HepG2 (cell line): ENCODE results near the gene CTNNA2. TPM values are rescaled to one million over a fixed set of nuclear protein-coding genes. Genes with fewer than 3 reads are reported as not detected.

Source experiments
- ATAC-seq: fragments of 200-7000 bp; cut with Tn5 transposase; 3 replicates; pipeline ENCODE4 v1.9.1; 2020; ENCODE audit warnings: mild to moderate bottlenecking, moderate library complexity
- BruUV-seq: library from RNA; stranded (reverse); fragments of 400-500 nt; replicated peaks from 2 replicates; lab custom pipeline; 2021; lab: Mats Ljungman, UMichigan
- CTCF ChIA-PET: fragments of 300-600 bp; formaldehyde crosslinking; extraction: SDS; loops from one replicate; lab custom pipeline; 2021; ENCODE audit warnings: low total read pairs, inconsistent platforms, low intra/inter-chr PET ratio; lab: Yijun Ruan, JAX
- POLR2A ChIA-PET: fragments of 350-600 bp; sonication (Branson Sonifier 250); formaldehyde crosslinking; loops from one replicate; lab custom pipeline; 2020; ENCODE audit warnings: antibody characterized with exemption, inconsistent platforms; lab: Yijun Ruan, JAX
- DNase-seq: peaks from one replicate; pipeline ENCODE4 v3.0.0-alpha.2; 2015; ENCODE audit warnings: low spot score
- FAIRE-seq: peaks from 3 replicates; lab custom pipeline; 2011; peaks lifted over from hg19 to GRCh38; lab: Jason Lieb, UNC
- H2AFZ ChIP-seq: one replicate; pipeline ENCODE4 v1.6.1; 2011; ENCODE audit warnings: low read length, inconsistent platforms
- H3K27ac ChIP-seq: fragments of 300-600 bp; 3 replicates; pipeline ENCODE4 v1.8.0; 2011; ENCODE audit warnings: mixed run types, mild to moderate bottlenecking, mixed read lengths, low read length, inconsistent platforms; ENCODE audit not compliant: insufficient read depth; ENCODE audit errors: extremely low read length
- H3K27me3 ChIP-seq, 2 experiments: fragments of 200-600 bp in 1 of 2; 2 replicates in 1 of 2; 3 replicates in 1 of 2; pipeline versions ENCODE4 v1.6.0 to v1.8.0; 2011; ENCODE audit warnings: low read length in 2 of 2, mild to moderate bottlenecking in 2 of 2, moderate library complexity in 2 of 2, inconsistent platforms in 1 of 2; ENCODE audit not compliant: insufficient read depth in 2 of 2, control insufficient read depth in 1 of 2
- H3K36me3 ChIP-seq, 2 experiments: fragments of 200-600 bp in 1 of 2; replicated peaks in 1 of 2; 2 replicates in 1 of 2; 3 replicates in 1 of 2; pipeline versions ENCODE4 v1.5.1 to v1.8.0; 2011; ENCODE audit warnings: low read length in 2 of 2, inconsistent platforms in 1 of 2; ENCODE audit not compliant: insufficient read depth in 2 of 2, control insufficient read depth in 1 of 2
- H3K4me1 ChIP-seq: 2 replicates; pipeline ENCODE4 v1.5.1; 2012; ENCODE audit warnings: low read length, inconsistent platforms; ENCODE audit not compliant: insufficient read depth
- H3K4me2 ChIP-seq: 2 replicates; pipeline ENCODE4 v1.6.0; 2011; ENCODE audit warnings: low read depth, low read length, inconsistent platforms
- H3K4me3 ChIP-seq, 3 experiments: fragments of 200-600 bp in 1 of 3; sonication (generic), shearing (Covaris generic) in 1 of 3; replicated peaks in 1 of 3; 2 replicates each; pipeline ENCODE4 v1.5.1; 2011 to 2016; ENCODE audit warnings: low read length in 3 of 3, inconsistent platforms in 2 of 3, low read depth in 2 of 3, mild to moderate bottlenecking in 2 of 3, control low read depth in 1 of 3, mixed read lengths in 1 of 3; ENCODE audit not compliant: insufficient read depth in 1 of 3
- H3K79me2 ChIP-seq: one replicate; pipeline ENCODE4 v1.6.1; 2011; ENCODE audit warnings: low read length, inconsistent platforms; ENCODE audit not compliant: insufficient read depth
- H3K9ac ChIP-seq: 2 replicates; pipeline ENCODE4 v1.6.0; 2011; ENCODE audit warnings: mild to moderate bottlenecking, low read depth, low read length, inconsistent platforms; ENCODE audit not compliant: insufficient read depth
- H3K9me3 ChIP-seq: 2 replicates; pipeline ENCODE4 v1.5.1; 2012; ENCODE audit warnings: mild to moderate bottlenecking, low read length
- H4K20me1 ChIP-seq: 2 replicates; pipeline ENCODE4 v1.6.0; 2011; ENCODE audit warnings: inconsistent platforms, mild to moderate bottlenecking, low read length, moderate library complexity; ENCODE audit not compliant: insufficient read depth
- HNF4A ChIP-seq: sonication (generic); formaldehyde crosslinking; IDR thresholded peaks from 2 replicates; pipeline ENCODE4 v1.4.0; 2020; ENCODE audit warnings: missing genetic modification reagents
- MED1 ChIP-seq: sonication (generic); formaldehyde crosslinking; IDR thresholded peaks from 2 replicates; pipeline ENCODE4 v1.4.0; 2020; ENCODE audit warnings: missing genetic modification reagents
- MXD1 ChIP-seq: sonication (generic); formaldehyde crosslinking; IDR thresholded peaks from 2 replicates; pipeline ENCODE4 v1.4.0; 2020; ENCODE audit warnings: mild to moderate bottlenecking, missing genetic modification reagents
- ONECUT2 ChIP-seq: sonication (generic); formaldehyde crosslinking; IDR thresholded peaks from 2 replicates; pipeline ENCODE4 v1.4.0; 2020; ENCODE audit warnings: missing genetic modification reagents
- POGZ ChIP-seq: sonication (generic); formaldehyde crosslinking; IDR thresholded peaks from 2 replicates; pipeline ENCODE4 v1.4.0; 2020; ENCODE audit warnings: mild to moderate bottlenecking, missing genetic modification reagents
- PRPF4 ChIP-seq: fragments of 200-400 bp; formaldehyde crosslinking; IDR thresholded peaks from 2 replicates; pipeline ENCODE4 v1.6.1; 2016; ENCODE audit warnings: low read length, low read depth; ENCODE audit not compliant: poor library complexity, severe bottlenecking
- RXRA ChIP-seq: sonication (generic); formaldehyde crosslinking; IDR thresholded peaks from 2 replicates; pipeline ENCODE4 v1.5.1; 2020; ENCODE audit warnings: missing genetic modification reagents
- TAF1 ChIP-seq: sonication (generic); formaldehyde crosslinking; IDR thresholded peaks from 2 replicates; pipeline ENCODE4 v1.4.0; 2020; ENCODE audit warnings: missing genetic modification reagents
- TBP ChIP-seq: sonication (generic); formaldehyde crosslinking; IDR thresholded peaks from 2 replicates; pipeline ENCODE4 v1.5.0; 2020; ENCODE audit warnings: missing genetic modification reagents
- TBX2 ChIP-seq: sonication (generic); formaldehyde crosslinking; IDR thresholded peaks from 2 replicates; pipeline ENCODE4 v1.5.0; 2020; ENCODE audit warnings: missing genetic modification reagents, mild to moderate bottlenecking, borderline replicate concordance
- TSC22D2 ChIP-seq: sonication (generic); formaldehyde crosslinking; IDR thresholded peaks from 2 replicates; pipeline ENCODE4 v1.5.1; 2020; ENCODE audit warnings: missing genetic modification reagents, mild to moderate bottlenecking, borderline replicate concordance
- ZNF232 ChIP-seq: sonication (generic); formaldehyde crosslinking; IDR thresholded peaks from 2 replicates; pipeline ENCODE4 v1.4.0; 2020; ENCODE audit warnings: missing genetic modification reagents, borderline replicate concordance
- ZNF343 ChIP-seq: sonication (generic); formaldehyde crosslinking; IDR thresholded peaks from 2 replicates; pipeline ENCODE4 v1.4.0; 2020; ENCODE audit warnings: mild to moderate bottlenecking, missing genetic modification reagents
- ZNF350 ChIP-seq: sonication (generic); formaldehyde crosslinking; IDR thresholded peaks from 2 replicates; pipeline ENCODE4 v1.4.0; 2020; ENCODE audit warnings: mild to moderate bottlenecking, low read depth, missing genetic modification reagents, borderline replicate concordance
- ZNF383 ChIP-seq: sonication (generic); formaldehyde crosslinking; IDR thresholded peaks from 2 replicates; pipeline ENCODE4 v1.4.0; 2020; ENCODE audit warnings: missing genetic modification reagents, mild to moderate bottlenecking, borderline replicate concordance
- ZNF7 ChIP-seq: IDR thresholded peaks from 2 replicates; pipeline ENCODE4 v1.6.1; 2016; ENCODE audit warnings: missing biosample characterization, missing genetic modification reagents
- ZNF75D ChIP-seq: sonication (generic); formaldehyde crosslinking; IDR thresholded peaks from 2 replicates; pipeline ENCODE4 v1.8.1; 2023; ENCODE audit warnings: missing genetic modification reagents, mild to moderate bottlenecking, borderline replicate concordance
- ZNF776 ChIP-seq: sonication (generic); formaldehyde crosslinking; IDR thresholded peaks from 2 replicates; pipeline ENCODE4 v1.4.0; 2020; ENCODE audit warnings: mild to moderate bottlenecking, missing genetic modification reagents
- WGBS: methylation state at CpG from one replicate; pipeline ENCODE4 v1.1.6; 2017; ENCODE audit warnings: low lambda C conversion rate; 5-methylcytosine and 5-hydroxymethylcytosine counted together
- in situ Hi-C: cut with HindIII; loops from 2 replicates; pipeline ENCODE4 v1.10.0; 2017; ENCODE audit warnings: low pct_unique_long_range_greater_than_20kb; ENCODE audit not compliant: extremely low pct_ligation_motif_present
- intact Hi-C: fragments of 100-400 bp; cut with micrococcal nuclease; formaldehyde crosslinking; loops from one replicate; pipeline ENCODE4 v1.10.0; 2022; ENCODE audit not compliant: unreplicated experiment
- polyA plus RNA-seq, 8 experiments: library from polyadenylated mRNA; depleted of rRNA in 3 of 8; stranded (reverse) in 7 of 8; unstranded in 1 of 8; fragments of >200 nt; fragmentation: Illumina TruSeq in 4 of 8; extraction: Trizol in 4 of 8; gene quantifications; 2 replicates each; pipeline versions ENCODE4 v1.2.1 to v1.2.3, GENCODE V29; 2011 to 2016; ENCODE audit warnings: low read depth in 4 of 8, missing spikeins in 1 of 8, mixed read lengths in 1 of 8; ENCODE audit not compliant: insufficient read depth in 1 of 8
- total RNA-seq, 5 experiments: library from RNA; depleted of rRNA; stranded (reverse); fragments of >200 nt; fragmentation: Illumina TruSeq; extraction: Trizol; gene quantifications; 2 replicates each; pipeline ENCODE4 v1.2.3, GENCODE V29; 2016; ENCODE audit warnings: low read depth in 1 of 5
- TF ChIP-seq, protein P1 (sequence below): sonication (generic); formaldehyde crosslinking; IDR thresholded peaks from 2 replicates; pipeline ENCODE4 v1.4.0; 2020; ENCODE audit warnings: missing genetic modification reagents
- TF ChIP-seq, protein P2 (sequence below): sonication (generic); IDR thresholded peaks from 2 replicates; pipeline ENCODE4 v1.6.1; 2016; ENCODE audit warnings: low read depth, borderline replicate concordance

The CTNNA2 gene
- total and polyA plus RNA-seq, 2 of the 13 experiments (the other 11 are each of a cell fraction or from before 2014, with no cell fraction given), result not detected

DNA sequence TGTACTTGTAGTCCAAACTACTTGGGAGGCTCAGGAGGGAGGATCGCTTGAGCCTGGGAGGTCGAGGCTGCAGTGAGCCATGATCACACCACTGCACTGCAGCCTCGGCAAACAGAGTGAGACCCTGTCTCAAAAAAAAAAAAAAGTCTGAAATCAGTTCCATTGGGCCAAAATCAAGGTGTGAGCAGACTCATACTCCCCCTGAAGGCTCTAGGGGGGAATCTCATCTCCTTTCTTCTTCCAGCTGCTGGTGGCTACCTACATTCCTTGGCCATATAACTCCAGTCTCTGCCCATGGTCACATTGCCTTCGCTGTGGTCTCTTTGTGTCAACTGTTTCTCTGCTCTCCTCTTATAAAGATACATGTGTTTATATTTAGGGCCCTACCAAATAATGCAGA lies 557.7 kb downstream of the CTNNA2 start:
- H3K9ac ChIP-seq, result no peak overlapping the region
- intact Hi-C loops (loop anchor here (5.0 kb wide), 1 partner anchor 1952 kb away; no protein-coding TSS in a partner anchor), in situ Hi-C loops (no loop called here)
- no peak for TF ChIP-seq ZNF7 (CRISPR knock-in tag)
- TF ChIP-seq MXD1 (CRISPR knock-in tag), result no peak
- no peak for TF ChIP-seq RXRA (CRISPR knock-in tag)
- TF ChIP-seq ZNF343 (CRISPR knock-in tag), result no peak
- no peak for TF ChIP-seq MED1 (CRISPR knock-in tag)
- TF ChIP-seq ZNF75D (CRISPR knock-in tag), result no peak
- no peak for TF ChIP-seq ZNF350
- TF ChIP-seq TBX2 (CRISPR knock-in tag), result no peak
- ChIA-PET POLR2A (no interaction called here), CTCF (no interaction called here)
- FAIRE-seq, result no peak
- 24% methylated on average over 4 of the region's 4 CpGs for WGBS
- H3K27ac ChIP-seq, result no peak overlapping the region
- H3K27me3 ChIP-seq, result no peaks in the 10 kb centered on the region
- no peak overlapping the region for H3K4me3 ChIP-seq
- BruUV-seq, result no TSS peak
- H4K20me1 ChIP-seq, result no peaks in the 10 kb centered on the region
- no peaks in the 10 kb centered on the region for H3K36me3 ChIP-seq
- no peak overlapping the region for H3K4me2 ChIP-seq
- H3K79me2 ChIP-seq, result no peaks in the 10 kb centered on the region
- no peak overlapping the region for H2AFZ ChIP-seq
- H3K9me3 ChIP-seq, result no peaks in the 10 kb centered on the region
- ATAC-seq, result no peak
- no peaks in the 10 kb centered on the region for H3K4me1 ChIP-seq
- DNase-seq, result no peak

GRCh38 chr2:80071941-80072340 lies 559.1 kb downstream of the CTNNA2 start:
- ATAC-seq (no peak), FAIRE-seq (no peak), DNase-seq (no peak)
- Histone ChIP-seq H3K9ac (no peak overlapping the region), H3K9me3 (no peaks in the 10 kb centered on the region), H3K27ac (no peak overlapping the region), H4K20me1 (no peaks in the 10 kb centered on the region), H3K4me3 (no peak overlapping the region), H3K27me3 (no peaks in the 10 kb centered on the region), H3K79me2 (no peaks in the 10 kb centered on the region), H3K4me1 (no peaks in the 10 kb centered on the region), H3K4me2 (no peak overlapping the region), H3K36me3 (no peaks in the 10 kb centered on the region), H2AFZ (no peak overlapping the region)
- WGBS, result 3% methylated on average over 2 of the region's 2 CpGs
- ChIA-PET CTCF (interaction anchor here (1.2 kb wide), 1 partner anchor 427 kb away, joined by 4 read pairs; no protein-coding TSS in a partner anchor), POLR2A (no interaction called here)
- BruUV-seq, result no TSS peak
- intact Hi-C loops, result loop anchor here (5.0 kb wide), 1 partner anchor 1950 kb away; no protein-coding TSS in a partner anchor
- in situ Hi-C loops, result no loop called here
- TF ChIP-seq ZNF776 (CRISPR knock-in tag), result no peak
- no peak for TF ChIP-seq POGZ (CRISPR knock-in tag)
- no peak for TF ChIP-seq HNF4A (CRISPR knock-in tag)
- TF ChIP-seq TAF1 (CRISPR knock-in tag), result no peak
- TF ChIP-seq ZNF383 (CRISPR knock-in tag), result no peak
- TF ChIP-seq TSC22D2 (CRISPR knock-in tag), result no peak
- TF ChIP-seq ZNF232 (CRISPR knock-in tag), result no peak
- TF ChIP-seq, protein P1, sequence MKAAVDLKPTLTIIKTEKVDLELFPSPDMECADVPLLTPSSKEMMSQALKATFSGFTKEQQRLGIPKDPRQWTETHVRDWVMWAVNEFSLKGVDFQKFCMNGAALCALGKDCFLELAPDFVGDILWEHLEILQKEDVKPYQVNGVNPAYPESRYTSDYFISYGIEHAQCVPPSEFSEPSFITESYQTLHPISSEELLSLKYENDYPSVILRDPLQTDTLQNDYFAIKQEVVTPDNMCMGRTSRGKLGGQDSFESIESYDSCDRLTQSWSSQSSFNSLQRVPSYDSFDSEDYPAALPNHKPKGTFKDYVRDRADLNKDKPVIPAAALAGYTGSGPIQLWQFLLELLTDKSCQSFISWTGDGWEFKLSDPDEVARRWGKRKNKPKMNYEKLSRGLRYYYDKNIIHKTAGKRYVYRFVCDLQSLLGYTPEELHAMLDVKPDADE (CRISPR knock-in tag), result no peak
- TF ChIP-seq ONECUT2 (CRISPR knock-in tag), result no peak
- no peak for TF ChIP-seq PRPF4
- TF ChIP-seq, protein P2, sequence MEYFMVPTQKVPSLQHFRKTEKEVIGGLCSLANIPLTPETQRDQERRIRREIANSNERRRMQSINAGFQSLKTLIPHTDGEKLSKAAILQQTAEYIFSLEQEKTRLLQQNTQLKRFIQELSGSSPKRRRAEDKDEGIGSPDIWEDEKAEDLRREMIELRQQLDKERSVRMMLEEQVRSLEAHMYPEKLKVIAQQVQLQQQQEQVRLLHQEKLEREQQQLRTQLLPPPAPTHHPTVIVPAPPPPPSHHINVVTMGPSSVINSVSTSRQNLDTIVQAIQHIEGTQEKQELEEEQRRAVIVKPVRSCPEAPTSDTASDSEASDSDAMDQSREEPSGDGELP, result no peak
- no peak for TF ChIP-seq TBP (CRISPR knock-in tag)
